Measurements from ENCODE around the gene RAC2. TPM values are rescaled to one million over a fixed set of nuclear protein-coding genes. Genes with fewer than 3 reads are reported as not detected.

Gene RAC2
- total RNA-seq, 4 donors from 2014 or later = 1.9 to 3.7 (median 3.5) TPM; not detected in 1

- DNase-seq (peak; percentile 64 to 86), ATAC-seq (peak; percentile 58 to 63)
- in situ Hi-C loops (cut with MboI; ENCODE audit: low sequenced_read_pairs in 4 of 4) = loop anchor here in 1 of 4 donors (5.0 kb wide), 1 partner anchor 36 kb away; no protein-coding TSS in a partner anchor
- Histone ChIP-seq H3K4me1 (peaks cover 30 to 40% of the 10 kb centered on the region in 2 donors), H3K27ac (peak overlapping the region; percentile 96 to 99 (median 98)), H3K4me3 (peak overlapping the region; percentile 69 to 78 (median 74)), H3K36me3 (no peaks in the 10 kb centered on the region), H3K9me3 (no peaks in the 10 kb centered on the region), H3K27me3 (no peaks in the 10 kb centered on the region)
- peak; percentile 43 to 97 (median 80) for TF ChIP-seq CTCF (IDR thresholded peaks at IDR 0.05 in 4 of 5, conservative IDR thresholded peaks at IDR 0.05 in 1 of 5)
- peak in 1 of 2 donors; percentile 16 for TF ChIP-seq POLR2A (IDR thresholded peaks at IDR 0.05)
- intact Hi-C loops (cut with DNase I; ENCODE audit: low total_unique reads) = loop anchor here (1.0 to 10.0 kb wide), 9 partner anchors 32 to 1896 kb away; partner anchors contain the start of genes IFT27, LGALS1, MPST and TST
Observed at GRCh38 chr22:37198258-37199102, 45.6 kb downstream of the RAC2 start.

- TF ChIP-seq POLR2A (IDR thresholded peaks at IDR 0.05) = no peak
- no peaks in the 10 kb centered on the region for H3K36me3 ChIP-seq
- peak; percentile 84 to 89 for DNase-seq
- peak overlapping the region; percentile 96 to 99 (median 98) for H3K27ac ChIP-seq
- H3K9me3 ChIP-seq = no peaks in the 10 kb centered on the region
- peak; percentile 59 to 61 for ATAC-seq
- H3K4me1 ChIP-seq = peaks cover 30 to 41% of the 10 kb centered on the region in 2 donors
- no peaks in the 10 kb centered on the region for H3K27me3 ChIP-seq
- H3K4me3 ChIP-seq = peak overlapping the region; percentile 69 to 78 (median 74)
- intact Hi-C loops (cut with DNase I; ENCODE audit: low total_unique reads) (loop anchor here (1.0 to 10.0 kb wide), 7 partner anchors 19 to 1895 kb away; partner anchors contain the start of genes IFT27, LGALS1, MPST and TST), in situ Hi-C loops (cut with MboI; ENCODE audit: low sequenced_read_pairs in 4 of 4) (loop anchor here in 1 of 4 donors (5.0 kb wide), 1 partner anchor 35 kb away; no protein-coding TSS in a partner anchor)
Observed at GRCh38 chr22:37197451-37198257, 46.4 kb downstream of the RAC2 start.

- in situ Hi-C loops (cut with MboI; ENCODE audit: low sequenced_read_pairs in 4 of 4) = loop anchor here in 1 of 4 donors (5.0 kb wide), 1 partner anchor 34 kb away; no protein-coding TSS in a partner anchor
- ATAC-seq (peak; percentile 48 to 55), DNase-seq (peak; percentile 68 to 86)
- Histone ChIP-seq H3K4me1 (peaks cover 30 to 41% of the 10 kb centered on the region in 2 donors), H3K36me3 (no peaks in the 10 kb centered on the region), H3K27me3 (no peaks in the 10 kb centered on the region), H3K4me3 (peak overlapping the region in 2 of 4 donors; percentile 4 to 23), H3K9me3 (no peaks in the 10 kb centered on the region), H3K27ac (peak overlapping the region; percentile 96 to 99 (median 98))
- intact Hi-C loops (cut with DNase I; ENCODE audit: low total_unique reads) = loop anchor here (2.0 to 10.0 kb wide), 5 partner anchors 18 to 1894 kb away; partner anchors contain the start of genes IFT27 and LGALS1
- TF ChIP-seq POLR2A (IDR thresholded peaks at IDR 0.05) (no peak), CTCF (IDR thresholded peaks at IDR 0.05 in 4 of 5, conservative IDR thresholded peaks at IDR 0.05 in 1 of 5) (peak in 4 of 5 experiments; percentile 9 to 48 (median 30))
Observed at GRCh38 chr22:37196539-37197450, 47.3 kb downstream of the RAC2 start.

GRCh38 chr22:37195921-37196320, 48.1 kb downstream of the RAC2 start:
- in situ Hi-C loops (cut with MboI; ENCODE audit: low sequenced_read_pairs in 4 of 4) (loop anchor here in 1 of 4 donors (5.0 kb wide), 1 partner anchor 34 kb away; no protein-coding TSS in a partner anchor), intact Hi-C loops (cut with DNase I; ENCODE audit: low total_unique reads) (loop anchor here (2.0 to 10.0 kb wide), 5 partner anchors 17 to 1894 kb away; partner anchors contain the start of genes IFT27 and LGALS1)
- Histone ChIP-seq H3K27me3 (no peaks in the 10 kb centered on the region), H3K4me1 (peaks cover 30 to 41% of the 10 kb centered on the region in 2 donors), H3K9me3 (no peaks in the 10 kb centered on the region), H3K27ac (peak overlapping the region; percentile 96 to 99 (median 98)), H3K4me3 (no peak overlapping the region), H3K36me3 (no peaks in the 10 kb centered on the region)
- DNase-seq (no peak), ATAC-seq (no peak)
- TF ChIP-seq CTCF (IDR thresholded peaks at IDR 0.05 in 4 of 5, conservative IDR thresholded peaks at IDR 0.05 in 1 of 5) (no peak), POLR2A (IDR thresholded peaks at IDR 0.05) (no peak)

All from gastrocnemius medialis (tissue), 4 donors.